ENCODE data around the gene ACTR2.

ACTR2 gene

DNA sequence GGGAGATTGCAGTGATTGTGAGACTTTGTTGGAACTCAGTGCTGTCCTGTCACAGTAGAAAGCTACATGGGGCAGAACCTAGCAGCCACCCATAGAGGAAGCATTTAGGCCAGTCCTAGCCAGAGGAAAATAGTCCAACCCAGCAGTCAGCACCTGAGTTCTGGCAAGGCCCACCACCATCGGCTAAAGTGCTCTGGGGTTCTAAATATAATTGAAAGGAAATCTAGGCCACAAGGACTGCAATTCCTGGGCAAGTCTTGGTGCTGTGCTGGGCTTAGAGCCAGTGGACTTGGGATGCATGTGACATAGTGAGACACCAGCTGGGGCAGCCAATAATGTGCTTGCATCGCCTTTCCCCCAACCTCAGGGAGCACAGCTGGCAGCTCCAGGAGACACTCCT lies 28.9 kb upstream of the ACTR2 start:
- TF ChIP-seq CTCF (IDR thresholded peaks at IDR 0.05): no peak
- TF ChIP-seq ZFX (IDR thresholded peaks at IDR 0.05; ENCODE audit: borderline replicate concordance): no peak
- no peak overlapping the region for H3K27ac ChIP-seq

DNA sequence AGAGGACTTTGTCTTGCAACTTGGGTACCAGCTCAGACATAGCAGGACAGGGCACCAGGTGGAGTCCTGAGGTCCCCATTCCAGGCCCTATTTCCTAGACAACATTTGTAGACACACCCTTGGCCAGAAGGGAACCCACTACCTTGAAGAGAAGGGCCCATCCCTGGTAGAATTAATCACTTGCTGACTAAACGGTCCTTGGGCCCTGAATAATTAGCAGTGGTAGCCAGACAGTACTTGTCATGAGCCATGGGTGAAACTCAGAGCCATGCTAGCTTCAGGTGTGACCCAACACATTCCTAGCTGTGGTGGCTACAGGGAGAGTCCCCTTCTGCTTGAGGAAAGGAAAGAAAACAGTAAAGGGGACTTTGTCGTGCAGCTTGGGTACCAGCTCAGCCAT lies 28.5 kb upstream of the ACTR2 start:
- no peak overlapping the region for H3K27ac ChIP-seq
- no peak for TF ChIP-seq CTCF (IDR thresholded peaks at IDR 0.05)
- no peak for TF ChIP-seq ZFX (IDR thresholded peaks at IDR 0.05; ENCODE audit: borderline replicate concordance)

DNA sequence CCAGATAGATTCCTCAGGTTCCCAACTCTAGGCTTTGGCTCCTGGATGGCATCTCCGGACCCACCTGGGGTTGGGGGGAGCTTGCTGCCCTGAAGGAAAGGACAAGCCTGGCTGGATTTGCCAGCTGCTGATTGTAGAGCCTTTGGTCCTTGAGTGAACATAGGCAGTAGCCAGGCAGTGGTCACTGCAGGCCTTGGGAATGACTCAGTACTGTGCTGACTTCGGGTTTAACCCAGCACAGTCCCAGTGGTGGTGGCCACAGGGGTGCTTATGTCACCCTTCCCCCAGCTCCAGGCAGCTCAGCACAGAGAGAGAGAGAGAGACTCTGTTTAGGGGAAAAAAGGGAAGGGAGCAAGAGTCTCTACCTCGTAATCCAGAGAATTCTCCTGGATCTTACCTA lies 27.7 kb upstream of the ACTR2 start:
- H3K27ac ChIP-seq: no peak overlapping the region
- no peak for TF ChIP-seq CTCF (IDR thresholded peaks at IDR 0.05)
- TF ChIP-seq ZFX (IDR thresholded peaks at IDR 0.05; ENCODE audit: borderline replicate concordance): no peak

DNA sequence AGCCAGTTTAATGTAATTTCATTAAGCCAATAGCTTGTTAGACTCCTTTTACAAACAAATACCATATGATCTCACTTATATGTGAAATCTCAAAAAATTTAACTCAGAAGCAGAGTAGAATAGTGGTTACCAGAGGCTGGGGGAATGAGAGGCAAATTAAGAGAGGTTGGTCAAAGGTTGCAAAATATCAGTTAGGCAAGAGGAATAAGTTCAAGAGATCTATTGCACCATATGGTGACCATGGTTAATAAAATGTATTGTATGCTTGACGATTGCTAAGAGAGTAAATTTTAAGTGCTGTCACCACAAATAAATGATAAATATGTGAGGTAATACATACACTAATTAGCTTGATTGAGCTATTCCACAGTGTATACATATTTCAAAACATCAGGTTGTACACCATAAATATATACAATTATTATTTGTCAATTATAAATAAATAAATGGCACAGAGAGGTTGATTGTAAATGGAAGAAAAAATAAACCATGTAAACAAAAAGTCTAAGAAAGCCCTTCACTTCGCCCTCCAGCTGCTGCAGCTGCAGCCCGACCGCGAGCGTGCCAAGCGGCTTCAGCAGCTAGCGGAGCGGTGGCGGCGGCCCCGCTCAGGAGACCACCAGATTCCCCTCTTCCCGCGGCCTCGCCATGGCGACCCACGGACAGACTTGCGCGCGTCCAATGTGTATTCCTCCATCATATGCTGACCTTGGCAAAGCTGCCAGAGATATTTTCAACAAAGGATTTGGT lies 23.0 kb upstream of the ACTR2 start:
- TF ChIP-seq ZFX (IDR thresholded peaks at IDR 0.05; ENCODE audit: borderline replicate concordance) (no peak), CTCF (IDR thresholded peaks at IDR 0.05) (no peak)
- no peak overlapping the region for H3K27ac ChIP-seq

- TF ChIP-seq CTCF (IDR thresholded peaks at IDR 0.05): no peak
- no peak for TF ChIP-seq ZFX (IDR thresholded peaks at IDR 0.05; ENCODE audit: borderline replicate concordance)
- H3K27ac ChIP-seq: no peak overlapping the region
Observed at GRCh38 chr2:65212115-65212514, 15.5 kb upstream of the ACTR2 start.

GRCh38 chr2:65212619-65213018 lies 15.0 kb upstream of the ACTR2 start:
- TF ChIP-seq CTCF (IDR thresholded peaks at IDR 0.05) (no peak), ZFX (IDR thresholded peaks at IDR 0.05; ENCODE audit: borderline replicate concordance) (no peak)
- H3K27ac ChIP-seq: no peak overlapping the region

DNA sequence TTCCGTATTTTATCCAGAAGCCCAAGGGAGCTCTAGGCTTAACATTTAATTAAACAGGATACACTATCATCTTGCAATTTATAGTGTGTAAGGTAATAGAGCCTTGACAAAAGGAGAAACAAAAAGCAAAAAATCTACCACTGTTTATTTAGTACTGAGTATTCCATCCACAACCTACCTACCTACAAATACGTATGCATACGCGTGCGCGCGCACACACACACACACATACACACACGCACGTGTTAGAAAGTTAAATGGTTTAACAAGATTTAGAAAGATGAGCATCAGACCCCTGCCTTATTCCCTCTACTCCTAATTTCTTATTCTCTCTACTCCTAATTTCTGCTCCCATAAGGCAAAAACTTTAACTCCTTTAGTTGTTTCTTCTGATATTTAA lies 14.6 kb upstream of the ACTR2 start:
- no peak overlapping the region for H3K27ac ChIP-seq
- no peak for TF ChIP-seq ZFX (IDR thresholded peaks at IDR 0.05; ENCODE audit: borderline replicate concordance)
- no peak for TF ChIP-seq CTCF (IDR thresholded peaks at IDR 0.05)
